ENCODE results near the gene OSGIN1.
"Not testable (repeated sequence)": the region's sequence is repeated elsewhere in the genome, so short reads cannot be mapped to it uniquely, and the experiment has no call there.

DNA sequence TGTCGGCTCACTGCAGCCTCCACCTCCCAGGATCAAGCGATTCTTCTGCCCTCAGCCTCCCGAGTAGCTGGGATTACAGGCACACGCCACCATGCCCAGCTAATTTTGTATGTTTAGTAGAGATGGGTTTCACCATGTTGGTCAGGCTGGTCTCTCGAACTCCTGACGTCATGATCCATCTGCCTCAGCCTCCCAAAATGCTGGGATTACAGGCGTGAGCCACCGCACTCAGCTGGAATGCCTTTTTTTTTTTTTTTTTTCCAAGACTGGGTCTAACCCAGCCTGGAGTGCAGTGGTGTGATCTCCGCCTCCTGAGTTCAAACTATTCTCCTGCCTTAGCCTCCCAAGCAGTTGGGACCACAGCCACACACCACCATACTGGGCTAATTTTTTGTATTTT lies 11.5 kb upstream of the OSGIN1 start:
- TF ChIP-seq POLR2AphosphoS5 (IDR thresholded peaks at IDR 0.05; ENCODE audit: low read depth, low read length); EGR1 (IDR thresholded peaks at IDR 0.05; ENCODE audit: borderline replicate concordance, low read depth, low read length); SP1 (IDR thresholded peaks at IDR 0.05; ENCODE audit: low read depth, low read length); TCF12 (IDR thresholded peaks at IDR 0.05; ENCODE audit: low read depth, low read length); POLR2A (IDR thresholded peaks at IDR 0.05; ENCODE audit: control extremely low read depth in 1 of 2, low read depth in 2 of 2, low read length in 2 of 2): not testable (repeated sequence)
- TF ChIP-seq, protein P1, sequence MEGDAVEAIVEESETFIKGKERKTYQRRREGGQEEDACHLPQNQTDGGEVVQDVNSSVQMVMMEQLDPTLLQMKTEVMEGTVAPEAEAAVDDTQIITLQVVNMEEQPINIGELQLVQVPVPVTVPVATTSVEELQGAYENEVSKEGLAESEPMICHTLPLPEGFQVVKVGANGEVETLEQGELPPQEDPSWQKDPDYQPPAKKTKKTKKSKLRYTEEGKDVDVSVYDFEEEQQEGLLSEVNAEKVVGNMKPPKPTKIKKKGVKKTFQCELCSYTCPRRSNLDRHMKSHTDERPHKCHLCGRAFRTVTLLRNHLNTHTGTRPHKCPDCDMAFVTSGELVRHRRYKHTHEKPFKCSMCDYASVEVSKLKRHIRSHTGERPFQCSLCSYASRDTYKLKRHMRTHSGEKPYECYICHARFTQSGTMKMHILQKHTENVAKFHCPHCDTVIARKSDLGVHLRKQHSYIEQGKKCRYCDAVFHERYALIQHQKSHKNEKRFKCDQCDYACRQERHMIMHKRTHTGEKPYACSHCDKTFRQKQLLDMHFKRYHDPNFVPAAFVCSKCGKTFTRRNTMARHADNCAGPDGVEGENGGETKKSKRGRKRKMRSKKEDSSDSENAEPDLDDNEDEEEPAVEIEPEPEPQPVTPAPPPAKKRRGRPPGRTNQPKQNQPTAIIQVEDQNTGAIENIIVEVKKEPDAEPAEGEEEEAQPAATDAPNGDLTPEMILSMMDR (IDR thresholded peaks at IDR 0.05; ENCODE audit: control extremely low read depth in 1 of 3, insufficient read depth in 1 of 3, low read depth in 1 of 3, low read length in 3 of 3) = not testable (repeated sequence)

Data from H1 (cell line).